ENCODE results near the gene ZNF200.

Gene ZNF200

GRCh38 chr16:3188675-3188924 lies 46.4 kb downstream of the ZNF200 start:
- Histone ChIP-seq H3K4me2 (ENCODE audit: insufficient read depth, low read length) (no peak overlapping the region), H3K4me1 (ENCODE audit: insufficient read depth, low read length) (no peaks in the 10 kb centered on the region), H3K9ac (ENCODE audit: low read depth, low read length) (no peak overlapping the region), H3K79me2 (ENCODE audit: insufficient read depth, low read length) (no peaks in the 10 kb centered on the region), H4K20me1 (ENCODE audit: insufficient read depth, low read length) (no peaks in the 10 kb centered on the region), H3K9me3 (ENCODE audit: insufficient read depth, low read length, severe bottlenecking) (peaks cover 3% of the 10 kb centered on the region), H2AFZ (ENCODE audit: low read depth, low read length) (no peak overlapping the region), H3K27me3 (ENCODE audit: insufficient read depth, low read length, poor library complexity) (no peaks in the 10 kb centered on the region), H3K36me3 (ENCODE audit: insufficient read depth, low read length) (no peaks in the 10 kb centered on the region), H3K27ac (ENCODE audit: low read length) (no peak overlapping the region), H3K4me3 (ENCODE audit: low read depth in 1 of 2, low read length in 2 of 2) (no peak overlapping the region)
- ATAC-seq (ENCODE audit: insufficient read depth, low read depth) (no peak), DNase-seq (no peak)
- TF ChIP-seq CTCF (IDR thresholded peaks at IDR 0.05; ENCODE audit: borderline replicate concordance, extremely low read depth, low read length, poor library complexity, severe bottlenecking), result no peak
- no peak for TF ChIP-seq EZH2 (IDR thresholded peaks at IDR 0.05; ENCODE audit: borderline replicate concordance, low read depth, low read length, severe bottlenecking)

GRCh38 chr16:3187798-3188674 lies 46.9 kb downstream of the ZNF200 start, which contains the start of gene OR1F1:
Gene OR1F1, plus strand, starts transcription at chr16:3188204.
- H3K79me2 ChIP-seq (ENCODE audit: insufficient read depth, low read length), result no peaks in the 10 kb centered on the region
- H4K20me1 ChIP-seq (ENCODE audit: insufficient read depth, low read length), result no peaks in the 10 kb centered on the region
- H3K27me3 ChIP-seq (ENCODE audit: insufficient read depth, low read length, poor library complexity), result no peaks in the 10 kb centered on the region
- no peak within 1 kb of the TSS for H3K4me2 ChIP-seq (ENCODE audit: insufficient read depth, low read length)
- ATAC-seq (ENCODE audit: insufficient read depth, low read depth) (no peak), DNase-seq (no peak)
- H2AFZ ChIP-seq (ENCODE audit: low read depth, low read length), result no peak within 1 kb of the TSS
- H3K36me3 ChIP-seq (ENCODE audit: insufficient read depth, low read length), result no peaks in the 10 kb centered on the region
- no peak within 1 kb of the TSS for H3K4me3 ChIP-seq (ENCODE audit: low read depth in 1 of 2, low read length in 2 of 2)
- H3K9me3 ChIP-seq (ENCODE audit: insufficient read depth, low read length, severe bottlenecking), result peaks cover 5% of the 10 kb centered on the region
- H3K4me1 ChIP-seq (ENCODE audit: insufficient read depth, low read length), result no peaks in the 10 kb centered on the region
- H3K9ac ChIP-seq (ENCODE audit: low read depth, low read length), result no peak within 1 kb of the TSS
- TF ChIP-seq CTCF (IDR thresholded peaks at IDR 0.05; ENCODE audit: borderline replicate concordance, extremely low read depth, low read length, poor library complexity, severe bottlenecking), result no peak
- TF ChIP-seq EZH2 (IDR thresholded peaks at IDR 0.05; ENCODE audit: borderline replicate concordance, low read depth, low read length, severe bottlenecking), result no peak
- no peak within 1 kb of the TSS for H3K27ac ChIP-seq (ENCODE audit: low read length)

- H3K27me3 ChIP-seq (ENCODE audit: insufficient read depth, low read length, poor library complexity), result no peaks in the 10 kb centered on the region
- H3K4me3 ChIP-seq (ENCODE audit: low read depth in 1 of 2, low read length in 2 of 2), result no peak overlapping the region
- H3K4me2 ChIP-seq (ENCODE audit: insufficient read depth, low read length), result no peak overlapping the region
- TF ChIP-seq CTCF (IDR thresholded peaks at IDR 0.05; ENCODE audit: borderline replicate concordance, extremely low read depth, low read length, poor library complexity, severe bottlenecking), result no peak
- TF ChIP-seq EZH2 (IDR thresholded peaks at IDR 0.05; ENCODE audit: borderline replicate concordance, low read depth, low read length, severe bottlenecking), result no peak
- ATAC-seq (ENCODE audit: insufficient read depth, low read depth), result no peak
- H3K9ac ChIP-seq (ENCODE audit: low read depth, low read length), result no peak overlapping the region
- no peak overlapping the region for H2AFZ ChIP-seq (ENCODE audit: low read depth, low read length)
- no peak overlapping the region for H3K27ac ChIP-seq (ENCODE audit: low read length)
- no peaks in the 10 kb centered on the region for H3K4me1 ChIP-seq (ENCODE audit: insufficient read depth, low read length)
- no peak for DNase-seq
- H3K9me3 ChIP-seq (ENCODE audit: insufficient read depth, low read length, severe bottlenecking), result peaks cover 5% of the 10 kb centered on the region
- no peaks in the 10 kb centered on the region for H4K20me1 ChIP-seq (ENCODE audit: insufficient read depth, low read length)
- no peaks in the 10 kb centered on the region for H3K36me3 ChIP-seq (ENCODE audit: insufficient read depth, low read length)
- no peaks in the 10 kb centered on the region for H3K79me2 ChIP-seq (ENCODE audit: insufficient read depth, low read length)
These were observed 47.8 kb downstream of the ZNF200 start for GRCh38 chr16:3186946-3187690.
